Measurements from ENCODE around the gene FAM222A.

The FAM222A gene

DNA sequence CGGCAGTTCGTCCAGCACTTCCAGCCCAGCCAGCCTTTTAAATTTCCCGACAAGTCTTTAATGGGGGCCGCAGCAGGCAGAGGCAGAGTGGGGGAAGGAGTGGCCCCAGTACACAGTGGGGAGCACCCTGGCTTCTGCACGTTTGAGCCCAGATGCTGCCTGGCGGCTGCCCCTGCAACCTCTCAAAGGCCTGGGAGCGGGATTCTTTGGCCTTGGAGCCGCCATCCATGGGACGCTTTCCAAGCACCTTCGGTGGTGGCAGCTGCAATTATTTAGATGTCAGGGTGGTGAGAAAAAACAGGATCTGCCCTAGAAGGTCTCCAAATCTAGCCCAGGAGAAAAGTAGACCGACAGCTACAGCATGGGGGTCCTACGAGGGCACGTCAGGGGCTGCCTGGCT, 46.0 kb downstream of the FAM222A start:
- Histone ChIP-seq H3K27me3 (ENCODE audit: insufficient read depth, low read length) (no peaks in the 10 kb centered on the region), H3K9ac (ENCODE audit: low read depth, low read length) (no peak overlapping the region), H3K4me3 (ENCODE audit: low read length) (no peak overlapping the region), H3K27ac (ENCODE audit: low read depth, low read length) (no peak overlapping the region), H3K4me1 (ENCODE audit: insufficient read depth, low read length) (no peaks in the 10 kb centered on the region), H3K36me3 (ENCODE audit: insufficient read depth, low read length) (no peaks in the 10 kb centered on the region), H3K9me3 (ENCODE audit: insufficient read depth, low read depth, low read length) (peaks cover 6% of the 10 kb centered on the region; the same call in 1 of the 2 replicates)
- 89% methylated on average over 13 of the region's 13 CpGs for WGBS

DNA sequence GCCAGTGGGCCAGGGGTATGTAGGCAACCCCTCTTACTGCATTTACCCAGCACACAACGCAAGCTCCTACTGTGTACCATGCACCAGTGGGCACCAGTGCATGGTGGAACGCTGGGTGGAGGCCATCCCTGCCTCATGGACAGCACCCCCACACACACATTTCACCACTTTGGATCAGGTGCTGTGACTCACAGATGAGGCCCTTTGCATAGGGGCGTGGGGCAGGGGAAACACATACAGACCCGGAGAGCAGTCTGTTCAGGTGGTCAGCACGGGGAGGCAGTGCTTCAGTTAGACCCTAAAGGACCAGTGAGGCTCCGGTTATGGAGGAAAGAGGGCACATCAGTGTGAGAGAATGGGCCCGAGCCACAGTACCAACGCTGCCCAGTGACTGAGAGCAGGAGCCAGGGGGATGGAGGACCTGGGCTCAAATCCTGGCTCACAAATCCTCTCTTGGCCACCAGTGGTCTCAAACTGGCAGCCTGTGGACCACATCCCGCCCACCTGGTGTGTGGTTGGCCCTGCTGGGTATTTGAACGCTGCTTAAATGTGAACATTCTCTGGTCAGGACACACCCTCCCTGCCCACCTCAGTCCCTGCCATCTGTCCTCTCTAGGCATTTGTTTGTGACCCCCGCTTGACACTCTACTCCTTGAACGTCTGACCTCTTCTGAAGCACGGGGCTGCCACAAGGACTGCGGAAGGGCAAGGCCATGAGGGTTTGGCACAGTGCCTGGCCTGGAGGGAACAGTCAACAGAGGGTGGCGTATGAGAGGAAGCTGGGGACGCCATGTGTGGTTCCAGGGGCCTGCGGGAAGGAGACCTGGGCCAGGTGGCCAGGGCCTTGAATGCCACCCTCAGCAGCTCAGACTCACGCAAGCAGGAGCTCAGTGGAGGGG, 46.7 kb downstream of the FAM222A start:
- Histone ChIP-seq H3K9ac (ENCODE audit: low read depth, low read length) (no peak overlapping the region), H3K36me3 (ENCODE audit: insufficient read depth, low read length) (no peaks in the 10 kb centered on the region), H3K9me3 (ENCODE audit: insufficient read depth, low read depth, low read length) (peaks cover 6% of the 10 kb centered on the region; the same call in 1 of the 2 replicates), H3K27me3 (ENCODE audit: insufficient read depth, low read length) (no peaks in the 10 kb centered on the region), H3K4me3 (ENCODE audit: low read length) (no peak overlapping the region), H3K27ac (ENCODE audit: low read depth, low read length) (no peak overlapping the region), H3K4me1 (ENCODE audit: insufficient read depth, low read length) (no peaks in the 10 kb centered on the region)
- 92% methylated on average over 18 of the region's 18 CpGs for WGBS

DNA sequence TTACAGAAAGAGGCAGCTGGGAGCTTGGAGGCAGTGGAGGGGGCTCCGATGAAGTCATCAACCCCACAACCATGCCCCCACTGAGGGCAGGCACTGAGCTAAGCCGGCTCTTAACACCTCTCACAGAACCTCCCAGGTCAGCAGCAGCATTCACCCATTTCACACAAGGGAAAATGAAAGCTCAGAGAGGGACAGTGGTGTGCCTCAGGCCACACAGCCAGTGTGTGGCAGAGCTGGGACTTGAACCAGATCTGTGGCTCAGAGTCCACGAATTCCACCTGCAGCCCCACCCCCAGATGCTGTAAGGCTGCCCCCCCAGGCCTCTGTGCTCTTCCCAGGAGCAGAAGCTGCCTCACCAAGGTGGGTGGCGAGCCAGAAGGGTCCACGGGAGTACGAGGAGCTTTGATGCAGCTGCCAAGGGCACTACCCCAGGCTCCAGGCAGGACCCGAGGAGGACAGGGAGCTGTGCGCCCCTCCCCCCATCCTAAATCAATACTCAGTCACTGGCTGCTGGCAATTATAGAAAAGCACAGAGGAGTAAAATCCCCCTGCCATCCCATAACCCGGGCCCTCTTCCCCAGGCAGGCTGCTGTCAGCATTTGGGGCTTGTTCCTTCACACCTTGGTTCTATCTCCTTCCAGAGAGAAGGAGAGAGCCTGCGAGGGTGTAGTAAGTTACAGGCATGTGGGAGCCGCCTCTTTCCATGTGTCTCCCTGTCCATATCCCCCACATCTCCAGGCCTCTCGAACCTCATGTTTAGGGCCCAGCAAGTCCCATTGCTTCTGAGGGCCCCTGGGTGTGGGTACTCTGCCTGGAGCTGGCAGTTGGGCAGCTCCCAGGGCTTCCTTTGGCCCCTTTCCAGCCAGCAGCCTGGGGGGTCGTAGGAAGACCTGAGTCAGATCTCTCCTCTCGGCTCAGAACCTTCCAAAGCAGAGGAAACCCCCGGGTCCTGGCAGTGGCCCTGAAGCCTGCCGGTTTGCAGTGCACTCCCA, 47.6 kb downstream of the FAM222A start:
- no peak overlapping the region for H3K27ac ChIP-seq (ENCODE audit: low read depth, low read length)
- 88% methylated on average over 16 of the region's 16 CpGs for WGBS
- no peaks in the 10 kb centered on the region for H3K4me1 ChIP-seq (ENCODE audit: insufficient read depth, low read length)
- H3K36me3 ChIP-seq (ENCODE audit: insufficient read depth, low read length): no peaks in the 10 kb centered on the region
- no peaks in the 10 kb centered on the region for H3K27me3 ChIP-seq (ENCODE audit: insufficient read depth, low read length)
- H3K9me3 ChIP-seq (ENCODE audit: insufficient read depth, low read depth, low read length): no peaks in the 10 kb centered on the region
- no peak overlapping the region for H3K9ac ChIP-seq (ENCODE audit: low read depth, low read length)
- no peak overlapping the region for H3K4me3 ChIP-seq (ENCODE audit: low read length)

DNA sequence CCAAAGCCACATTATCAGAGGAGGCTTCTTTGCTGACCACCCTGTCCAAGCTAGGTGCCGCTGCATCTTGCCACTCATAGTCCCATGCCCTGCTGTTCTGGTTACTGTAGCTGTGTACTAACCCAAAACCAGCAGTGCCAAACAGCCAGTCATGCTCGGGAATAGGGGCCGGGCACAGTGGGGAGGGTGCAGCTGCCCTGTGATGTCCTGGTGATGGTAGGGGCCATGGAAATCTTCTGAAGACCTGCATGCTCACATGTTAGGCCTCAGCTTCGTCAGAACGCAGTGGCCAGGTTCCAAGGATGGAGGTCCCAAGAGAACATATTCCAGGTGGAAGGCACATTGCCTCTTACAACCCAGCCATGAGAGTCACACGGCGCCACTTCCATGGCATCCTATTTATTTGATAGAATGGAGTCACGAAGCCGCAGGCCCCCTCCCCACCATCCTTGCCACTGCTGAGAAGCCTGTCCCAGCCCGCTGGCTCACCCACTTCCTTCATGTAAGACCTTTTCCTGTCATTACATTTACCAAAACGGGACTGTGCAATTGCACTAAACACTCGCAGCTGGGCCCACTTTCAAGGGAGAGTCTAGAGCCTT, 48.5 kb downstream of the FAM222A start:
- Histone ChIP-seq H3K36me3 (ENCODE audit: insufficient read depth, low read length) (no peaks in the 10 kb centered on the region), H3K4me3 (ENCODE audit: low read length) (no peak overlapping the region), H3K9me3 (ENCODE audit: insufficient read depth, low read depth, low read length) (no peaks in the 10 kb centered on the region), H3K4me1 (ENCODE audit: insufficient read depth, low read length) (no peaks in the 10 kb centered on the region), H3K27ac (ENCODE audit: low read depth, low read length) (no peak overlapping the region), H3K9ac (ENCODE audit: low read depth, low read length) (no peak overlapping the region), H3K27me3 (ENCODE audit: insufficient read depth, low read length) (no peaks in the 10 kb centered on the region)
- WGBS: 96% methylated on average over 12 of the region's 12 CpGs

DNA sequence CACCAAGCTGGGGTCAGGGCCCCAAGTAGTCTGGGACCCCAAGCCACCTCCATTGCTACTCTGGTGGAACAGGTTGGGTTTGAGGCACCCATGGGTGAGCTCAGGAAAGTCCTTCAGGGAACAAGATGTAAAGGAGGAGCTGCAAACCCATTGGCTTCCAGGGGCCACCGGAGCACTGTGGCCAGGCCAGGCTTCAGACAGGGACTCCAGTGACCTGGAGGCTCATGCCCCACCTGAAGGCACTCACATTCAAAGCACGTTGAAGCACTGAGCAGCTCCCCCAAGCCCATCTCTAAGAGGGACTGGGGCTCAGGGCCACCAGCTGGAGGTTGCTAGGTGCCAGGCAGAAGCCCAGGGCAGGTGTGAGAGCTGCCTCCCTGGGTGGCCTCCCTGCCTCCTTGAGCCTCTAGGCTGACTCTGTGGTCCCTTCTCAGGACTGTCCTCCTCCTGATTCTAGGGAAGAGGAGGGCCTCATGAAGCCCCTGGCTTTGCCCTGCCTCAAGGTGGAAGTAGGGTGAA, 49.1 kb downstream of the FAM222A start:
- Histone ChIP-seq H3K9me3 (ENCODE audit: insufficient read depth, low read depth, low read length) (no peaks in the 10 kb centered on the region), H3K27me3 (ENCODE audit: insufficient read depth, low read length) (no peaks in the 10 kb centered on the region), H3K4me1 (ENCODE audit: insufficient read depth, low read length) (no peaks in the 10 kb centered on the region), H3K4me3 (ENCODE audit: low read length) (no peak overlapping the region), H3K27ac (ENCODE audit: low read depth, low read length) (no peak overlapping the region), H3K9ac (ENCODE audit: low read depth, low read length) (no peak overlapping the region), H3K36me3 (ENCODE audit: insufficient read depth, low read length) (no peaks in the 10 kb centered on the region)
- 61% methylated on average over 2 of the region's 2 CpGs for WGBS

DNA sequence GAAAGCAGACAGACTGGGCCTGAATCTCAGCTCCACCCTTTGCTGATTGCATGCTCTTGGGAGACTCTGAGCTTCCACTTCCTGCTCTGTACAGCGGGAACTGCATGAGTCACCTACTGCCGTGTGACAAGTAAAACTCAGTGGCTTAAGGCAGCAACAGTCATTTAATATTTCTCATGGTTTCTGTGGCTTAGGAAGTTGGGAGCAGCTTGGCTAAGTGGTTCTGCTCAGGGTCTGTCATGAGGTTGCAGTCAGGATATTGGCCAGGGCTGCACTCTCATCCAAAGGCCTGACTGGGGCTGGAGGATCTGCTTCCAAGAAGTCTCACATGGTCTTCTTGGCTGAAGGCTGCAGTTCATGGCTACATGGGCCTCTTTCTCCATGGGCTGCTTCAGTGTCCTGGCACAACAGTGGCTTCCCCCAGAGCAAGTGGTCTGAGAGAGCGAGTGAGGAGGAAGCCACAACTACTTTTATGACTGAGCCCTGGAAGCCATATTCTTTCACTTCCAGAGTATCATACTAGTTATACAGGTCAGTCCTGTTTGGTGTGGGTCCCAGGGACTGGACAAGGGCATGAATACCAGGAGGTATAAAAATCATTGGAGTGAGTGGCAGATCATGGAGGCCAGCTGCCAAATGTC, 49.7 kb downstream of the FAM222A start:
- WGBS: 95% methylated on average over 3 of the region's 3 CpGs
- H3K4me3 ChIP-seq (ENCODE audit: low read length): no peak overlapping the region
- H3K9ac ChIP-seq (ENCODE audit: low read depth, low read length): no peak overlapping the region
- no peaks in the 10 kb centered on the region for H3K36me3 ChIP-seq (ENCODE audit: insufficient read depth, low read length)
- H3K27ac ChIP-seq (ENCODE audit: low read depth, low read length): no peak overlapping the region
- H3K27me3 ChIP-seq (ENCODE audit: insufficient read depth, low read length): no peaks in the 10 kb centered on the region
- H3K4me1 ChIP-seq (ENCODE audit: insufficient read depth, low read length): no peaks in the 10 kb centered on the region
- H3K9me3 ChIP-seq (ENCODE audit: insufficient read depth, low read depth, low read length): no peaks in the 10 kb centered on the region

DNA sequence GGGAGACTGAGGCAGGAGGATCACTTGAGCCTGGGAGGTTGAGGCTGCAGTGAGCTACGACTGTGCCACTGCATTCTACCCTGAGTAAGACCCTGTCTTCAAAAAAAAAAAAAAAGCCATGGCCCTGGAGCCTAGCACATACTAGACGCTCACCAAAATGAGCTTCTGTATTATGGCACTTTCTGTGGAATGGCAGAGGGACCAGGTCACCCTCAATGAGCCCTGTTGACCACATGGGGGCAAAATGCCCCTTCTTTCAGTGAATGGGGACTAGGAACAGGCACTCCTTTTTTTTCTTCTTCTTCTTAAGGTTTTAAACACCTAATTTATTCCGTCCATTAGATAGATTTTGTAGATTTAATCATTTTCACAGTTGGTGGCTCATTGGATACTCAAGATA, 50.5 kb downstream of the FAM222A start:
- Histone ChIP-seq H3K4me1 (ENCODE audit: insufficient read depth, low read length) (no peaks in the 10 kb centered on the region), H3K36me3 (ENCODE audit: insufficient read depth, low read length) (no peaks in the 10 kb centered on the region), H3K4me3 (ENCODE audit: low read length) (no peak overlapping the region), H3K27ac (ENCODE audit: low read depth, low read length) (no peak overlapping the region), H3K9ac (ENCODE audit: low read depth, low read length) (no peak overlapping the region), H3K27me3 (ENCODE audit: insufficient read depth, low read length) (no peaks in the 10 kb centered on the region), H3K9me3 (ENCODE audit: insufficient read depth, low read depth, low read length) (no peaks in the 10 kb centered on the region)
- 96% methylated on average over 2 of the region's 3 CpGs for WGBS

DNA sequence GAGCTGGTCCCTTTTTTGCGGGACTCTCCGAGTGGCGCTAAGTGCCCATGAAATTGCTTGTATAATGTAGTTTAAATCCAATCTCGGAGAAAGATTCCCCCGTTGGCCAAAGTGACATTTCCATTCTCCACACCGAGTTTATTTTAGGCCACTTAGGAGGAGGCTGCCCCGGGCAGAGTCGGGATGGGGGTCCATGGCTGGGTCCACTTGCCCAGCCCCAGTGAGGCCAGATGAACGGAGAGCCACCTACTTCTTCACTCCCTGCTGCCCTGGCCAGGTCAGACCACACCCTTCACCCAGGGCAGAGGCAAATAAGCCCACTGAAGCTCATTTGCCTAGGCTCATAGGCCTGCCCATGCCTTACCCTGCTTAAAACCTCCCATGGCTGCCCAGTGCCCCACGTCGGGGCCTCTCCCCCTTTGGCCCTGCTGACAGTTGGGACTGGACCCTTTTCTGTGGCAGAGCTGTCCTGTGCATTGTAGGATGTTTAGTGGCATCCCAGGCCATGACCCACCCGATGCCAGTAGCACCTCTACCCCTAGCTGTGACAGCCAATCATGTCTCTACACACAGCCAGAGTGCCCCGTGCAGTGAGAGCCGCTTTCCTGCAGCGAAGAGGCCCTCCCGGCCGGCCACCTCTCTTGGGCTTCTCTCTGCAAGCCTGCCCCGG, 51.3 kb downstream of the FAM222A start:
- H3K9me3 ChIP-seq (ENCODE audit: insufficient read depth, low read depth, low read length): no peaks in the 10 kb centered on the region
- 92% methylated on average over 18 of the region's 18 CpGs for WGBS
- no peak overlapping the region for H3K9ac ChIP-seq (ENCODE audit: low read depth, low read length)
- H3K4me1 ChIP-seq (ENCODE audit: insufficient read depth, low read length): no peaks in the 10 kb centered on the region
- no peak overlapping the region for H3K27ac ChIP-seq (ENCODE audit: low read depth, low read length)
- H3K27me3 ChIP-seq (ENCODE audit: insufficient read depth, low read length): no peaks in the 10 kb centered on the region
- no peak overlapping the region for H3K4me3 ChIP-seq (ENCODE audit: low read length)
- H3K36me3 ChIP-seq (ENCODE audit: insufficient read depth, low read length): no peaks in the 10 kb centered on the region

DNA sequence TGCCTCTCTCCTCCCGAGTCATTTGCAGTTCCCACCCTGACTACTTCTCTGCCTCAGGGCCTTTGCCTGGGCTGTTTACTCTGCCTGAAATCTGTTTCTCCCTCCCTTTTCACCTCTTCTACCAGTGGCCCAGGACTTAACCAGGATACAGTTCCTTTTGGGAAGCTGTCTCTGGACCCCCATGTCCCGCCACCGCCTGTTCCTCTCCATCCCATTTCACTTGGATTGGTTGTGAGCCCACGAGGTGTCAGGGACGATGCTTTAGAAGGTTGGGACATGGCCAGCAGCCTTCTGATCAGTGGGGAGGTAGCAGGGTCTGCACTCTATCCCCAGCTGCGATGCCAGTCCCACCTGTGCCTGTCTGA, 51.8 kb downstream of the FAM222A start:
- no peaks in the 10 kb centered on the region for H3K9me3 ChIP-seq (ENCODE audit: insufficient read depth, low read depth, low read length)
- H3K27ac ChIP-seq (ENCODE audit: low read depth, low read length): no peak overlapping the region
- no peak overlapping the region for H3K9ac ChIP-seq (ENCODE audit: low read depth, low read length)
- no peaks in the 10 kb centered on the region for H3K27me3 ChIP-seq (ENCODE audit: insufficient read depth, low read length)
- WGBS: 96% methylated on average over 6 of the region's 6 CpGs
- H3K4me1 ChIP-seq (ENCODE audit: insufficient read depth, low read length): no peaks in the 10 kb centered on the region
- H3K4me3 ChIP-seq (ENCODE audit: low read length): no peak overlapping the region
- H3K36me3 ChIP-seq (ENCODE audit: insufficient read depth, low read length): no peaks in the 10 kb centered on the region

DNA sequence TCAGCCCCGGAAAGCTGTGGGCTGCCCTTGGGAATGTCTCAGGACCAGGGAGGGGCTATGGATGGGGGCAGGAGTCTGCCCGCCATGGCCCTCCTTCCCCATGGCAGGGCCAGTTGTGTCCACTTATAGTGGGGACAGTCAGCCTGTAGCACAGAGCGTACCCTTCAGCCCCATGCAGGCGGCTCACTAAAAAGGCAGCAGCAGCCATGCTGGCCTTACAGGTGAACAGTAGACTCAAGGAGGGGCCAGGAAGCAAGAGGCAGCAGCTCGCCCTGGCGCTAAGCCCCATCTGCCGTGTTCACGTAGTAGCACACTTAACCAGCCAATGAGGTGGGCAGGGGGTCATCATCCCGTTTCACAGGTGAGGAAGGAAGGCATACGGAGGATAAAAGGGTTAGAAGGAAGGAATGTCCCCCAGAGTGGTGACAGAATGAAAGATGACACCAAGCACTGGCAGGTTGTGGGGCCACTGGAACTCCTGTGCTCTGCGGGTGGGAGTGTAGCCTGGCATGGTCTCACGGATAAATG, 52.7 kb downstream of the FAM222A start:
- Histone ChIP-seq H3K9me3 (ENCODE audit: insufficient read depth, low read depth, low read length) (no peaks in the 10 kb centered on the region), H3K27ac (ENCODE audit: low read depth, low read length) (no peak overlapping the region), H3K27me3 (ENCODE audit: insufficient read depth, low read length) (no peaks in the 10 kb centered on the region), H3K4me1 (ENCODE audit: insufficient read depth, low read length) (no peaks in the 10 kb centered on the region), H3K9ac (ENCODE audit: low read depth, low read length) (no peak overlapping the region), H3K4me3 (ENCODE audit: low read length) (no peak overlapping the region), H3K36me3 (ENCODE audit: insufficient read depth, low read length) (no peaks in the 10 kb centered on the region)
- 86% methylated on average over 12 of the region's 12 CpGs for WGBS

All from HUES64 (cell line).